HepG2 (cell line): ENCODE results near the gene RGS1. TPM values are rescaled to one million over a fixed set of nuclear protein-coding genes. Genes with fewer than 3 reads are reported as not detected.

Source experiments
- ATAC-seq: fragments of 200-7000 bp; cut with Tn5 transposase; 3 replicates; pipeline ENCODE4 v1.9.1; 2020; ENCODE audit warnings: mild to moderate bottlenecking, moderate library complexity
- BruUV-seq: library from RNA; stranded (reverse); fragments of 400-500 nt; replicated peaks from 2 replicates; lab custom pipeline; 2021; lab: Mats Ljungman, UMichigan
- CTCF ChIA-PET: fragments of 300-600 bp; formaldehyde crosslinking; extraction: SDS; loops from one replicate; lab custom pipeline; 2021; ENCODE audit warnings: low total read pairs, inconsistent platforms, low intra/inter-chr PET ratio; lab: Yijun Ruan, JAX
- POLR2A ChIA-PET: fragments of 350-600 bp; sonication (Branson Sonifier 250); formaldehyde crosslinking; loops from one replicate; lab custom pipeline; 2020; ENCODE audit warnings: antibody characterized with exemption, inconsistent platforms; lab: Yijun Ruan, JAX
- DNase-seq: peaks from one replicate; pipeline ENCODE4 v3.0.0-alpha.2; 2015; ENCODE audit warnings: low spot score
- FAIRE-seq: peaks from 3 replicates; lab custom pipeline; 2011; peaks lifted over from hg19 to GRCh38; lab: Jason Lieb, UNC
- H2AFZ ChIP-seq: one replicate; pipeline ENCODE4 v1.6.1; 2011; ENCODE audit warnings: low read length, inconsistent platforms
- H3K27ac ChIP-seq: fragments of 300-600 bp; 3 replicates; pipeline ENCODE4 v1.8.0; 2011; ENCODE audit warnings: mixed run types, mild to moderate bottlenecking, mixed read lengths, low read length, inconsistent platforms; ENCODE audit not compliant: insufficient read depth; ENCODE audit errors: extremely low read length
- H3K27me3 ChIP-seq, 2 experiments: fragments of 200-600 bp in 1 of 2; 2 replicates in 1 of 2; 3 replicates in 1 of 2; pipeline versions ENCODE4 v1.6.0 to v1.8.0; 2011; ENCODE audit warnings: low read length in 2 of 2, mild to moderate bottlenecking in 2 of 2, moderate library complexity in 2 of 2, inconsistent platforms in 1 of 2; ENCODE audit not compliant: insufficient read depth in 2 of 2, control insufficient read depth in 1 of 2
- H3K36me3 ChIP-seq, 2 experiments: fragments of 200-600 bp in 1 of 2; replicated peaks in 1 of 2; 2 replicates in 1 of 2; 3 replicates in 1 of 2; pipeline versions ENCODE4 v1.5.1 to v1.8.0; 2011; ENCODE audit warnings: low read length in 2 of 2, inconsistent platforms in 1 of 2; ENCODE audit not compliant: insufficient read depth in 2 of 2, control insufficient read depth in 1 of 2
- H3K4me1 ChIP-seq: 2 replicates; pipeline ENCODE4 v1.5.1; 2012; ENCODE audit warnings: low read length, inconsistent platforms; ENCODE audit not compliant: insufficient read depth
- H3K4me2 ChIP-seq: 2 replicates; pipeline ENCODE4 v1.6.0; 2011; ENCODE audit warnings: low read depth, low read length, inconsistent platforms
- H3K4me3 ChIP-seq, 3 experiments: fragments of 200-600 bp in 1 of 3; sonication (generic), shearing (Covaris generic) in 1 of 3; replicated peaks in 1 of 3; 2 replicates each; pipeline ENCODE4 v1.5.1; 2011 to 2016; ENCODE audit warnings: low read length in 3 of 3, inconsistent platforms in 2 of 3, low read depth in 2 of 3, mild to moderate bottlenecking in 2 of 3, control low read depth in 1 of 3, mixed read lengths in 1 of 3; ENCODE audit not compliant: insufficient read depth in 1 of 3
- H3K79me2 ChIP-seq: one replicate; pipeline ENCODE4 v1.6.1; 2011; ENCODE audit warnings: low read length, inconsistent platforms; ENCODE audit not compliant: insufficient read depth
- H3K9ac ChIP-seq: 2 replicates; pipeline ENCODE4 v1.6.0; 2011; ENCODE audit warnings: mild to moderate bottlenecking, low read depth, low read length, inconsistent platforms; ENCODE audit not compliant: insufficient read depth
- H3K9me3 ChIP-seq: 2 replicates; pipeline ENCODE4 v1.5.1; 2012; ENCODE audit warnings: mild to moderate bottlenecking, low read length
- H4K20me1 ChIP-seq: 2 replicates; pipeline ENCODE4 v1.6.0; 2011; ENCODE audit warnings: inconsistent platforms, mild to moderate bottlenecking, low read length, moderate library complexity; ENCODE audit not compliant: insufficient read depth
- HHEX ChIP-seq: IDR thresholded peaks from 2 replicates; pipeline ENCODE4 v1.6.1; 2016; ENCODE audit warnings: control low read depth
- LCORL ChIP-seq, 2 experiments: fragments of 450-650 bp in 1 of 2; sonication (generic) in 1 of 2; formaldehyde crosslinking in 1 of 2; IDR thresholded peaks; 2 replicates each; pipeline versions ENCODE4 v1.5.0 to v1.6.1; 2017 to 2020; ENCODE audit warnings: antibody characterized with exemption in 1 of 2, missing genetic modification reagents in 1 of 2
- RARG ChIP-seq: sonication (generic); formaldehyde crosslinking; IDR thresholded peaks from 2 replicates; pipeline ENCODE4 v1.4.0; 2020; ENCODE audit warnings: low read depth, mild to moderate bottlenecking, missing genetic modification reagents
- SMARCE1 ChIP-seq: fragments of 450-650 bp; IDR thresholded peaks from 2 replicates; pipeline ENCODE4 v1.6.1; 2017; ENCODE audit warnings: borderline replicate concordance
- SPEN ChIP-seq: sonication (generic); formaldehyde crosslinking; IDR thresholded peaks from 2 replicates; pipeline ENCODE4 v1.5.1; 2020; ENCODE audit warnings: low read depth, mild to moderate bottlenecking, missing genetic modification reagents
- TRIM24 ChIP-seq: sonication (generic); formaldehyde crosslinking; IDR thresholded peaks from 2 replicates; pipeline ENCODE4 v1.8.0; 2022; ENCODE audit warnings: mild to moderate bottlenecking, missing genetic modification reagents
- WGBS: methylation state at CpG from one replicate; pipeline ENCODE4 v1.1.6; 2017; ENCODE audit warnings: low lambda C conversion rate; 5-methylcytosine and 5-hydroxymethylcytosine counted together
- in situ Hi-C: cut with HindIII; loops from 2 replicates; pipeline ENCODE4 v1.10.0; 2017; ENCODE audit warnings: low pct_unique_long_range_greater_than_20kb; ENCODE audit not compliant: extremely low pct_ligation_motif_present
- intact Hi-C: fragments of 100-400 bp; cut with micrococcal nuclease; formaldehyde crosslinking; loops from one replicate; pipeline ENCODE4 v1.10.0; 2022; ENCODE audit not compliant: unreplicated experiment
- polyA plus RNA-seq, 8 experiments: library from polyadenylated mRNA; depleted of rRNA in 3 of 8; stranded (reverse) in 7 of 8; unstranded in 1 of 8; fragments of >200 nt; fragmentation: Illumina TruSeq in 4 of 8; extraction: Trizol in 4 of 8; gene quantifications; 2 replicates each; pipeline versions ENCODE4 v1.2.1 to v1.2.3, GENCODE V29; 2011 to 2016; ENCODE audit warnings: low read depth in 4 of 8, missing spikeins in 1 of 8, mixed read lengths in 1 of 8; ENCODE audit not compliant: insufficient read depth in 1 of 8
- total RNA-seq, 5 experiments: library from RNA; depleted of rRNA; stranded (reverse); fragments of >200 nt; fragmentation: Illumina TruSeq; extraction: Trizol; gene quantifications; 2 replicates each; pipeline ENCODE4 v1.2.3, GENCODE V29; 2016; ENCODE audit warnings: low read depth in 1 of 5
- TF ChIP-seq, protein P1 (sequence below): sonication (generic); formaldehyde crosslinking; IDR thresholded peaks from 2 replicates; pipeline ENCODE4 v1.4.0; 2020; ENCODE audit warnings: missing genetic modification reagents
- TF ChIP-seq, protein P2 (sequence below): sonication (generic); formaldehyde crosslinking; IDR thresholded peaks from 2 replicates; pipeline ENCODE4 v1.5.0; 2020; ENCODE audit warnings: missing genetic modification reagents

RGS1 gene
- total and polyA plus RNA-seq, 2 of the 13 experiments (the other 11 are each of a cell fraction or from before 2014, with no cell fraction given): not detected

DNA sequence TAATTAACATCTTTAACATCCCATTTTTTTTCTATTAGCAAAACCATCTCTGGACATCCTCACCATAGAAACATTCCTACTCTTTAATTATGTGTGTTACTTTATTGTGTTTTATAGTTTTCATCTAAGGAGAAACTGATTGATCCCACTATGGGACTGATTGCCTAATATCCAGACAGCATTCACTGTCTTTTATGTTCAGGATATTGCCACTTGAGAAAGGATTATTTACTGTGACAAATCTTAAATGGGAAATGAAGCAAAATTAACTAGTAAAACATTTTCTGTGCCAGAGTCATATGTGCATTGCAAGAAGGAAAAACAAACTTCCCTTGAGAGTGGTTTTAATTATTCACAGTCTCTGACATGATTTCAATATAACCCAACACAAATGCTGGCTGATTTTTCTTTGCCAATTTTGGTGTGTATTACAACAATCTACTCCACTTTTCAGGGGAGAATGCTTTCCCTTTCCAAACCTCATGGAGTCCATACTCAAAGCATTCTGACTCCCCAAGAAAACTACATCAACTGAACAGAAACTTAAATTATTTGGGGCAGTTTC is 44.6 kb downstream of the RGS1 start (continued):
- TF ChIP-seq RARG (CRISPR knock-in tag): no peak
- TF ChIP-seq HHEX: no peak
- TF ChIP-seq SMARCE1: no peak
- no peak for TF ChIP-seq TRIM24 (CRISPR knock-in tag)
- TF ChIP-seq, protein P1, sequence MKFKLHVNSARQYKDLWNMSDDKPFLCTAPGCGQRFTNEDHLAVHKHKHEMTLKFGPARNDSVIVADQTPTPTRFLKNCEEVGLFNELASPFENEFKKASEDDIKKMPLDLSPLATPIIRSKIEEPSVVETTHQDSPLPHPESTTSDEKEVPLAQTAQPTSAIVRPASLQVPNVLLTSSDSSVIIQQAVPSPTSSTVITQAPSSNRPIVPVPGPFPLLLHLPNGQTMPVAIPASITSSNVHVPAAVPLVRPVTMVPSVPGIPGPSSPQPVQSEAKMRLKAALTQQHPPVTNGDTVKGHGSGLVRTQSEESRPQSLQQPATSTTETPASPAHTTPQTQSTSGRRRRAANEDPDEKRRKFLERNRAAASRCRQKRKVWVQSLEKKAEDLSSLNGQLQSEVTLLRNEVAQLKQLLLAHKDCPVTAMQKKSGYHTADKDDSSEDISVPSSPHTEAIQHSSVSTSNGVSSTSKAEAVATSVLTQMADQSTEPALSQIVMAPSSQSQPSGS: no peak
- no peak for TF ChIP-seq SPEN (CRISPR knock-in tag)
- TF ChIP-seq, protein P2, sequence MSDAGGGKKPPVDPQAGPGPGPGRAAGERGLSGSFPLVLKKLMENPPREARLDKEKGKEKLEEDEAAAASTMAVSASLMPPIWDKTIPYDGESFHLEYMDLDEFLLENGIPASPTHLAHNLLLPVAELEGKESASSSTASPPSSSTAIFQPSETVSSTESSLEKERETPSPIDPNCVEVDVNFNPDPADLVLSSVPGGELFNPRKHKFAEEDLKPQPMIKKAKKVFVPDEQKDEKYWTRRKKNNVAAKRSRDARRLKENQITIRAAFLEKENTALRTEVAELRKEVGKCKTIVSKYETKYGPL: no peak

DNA sequence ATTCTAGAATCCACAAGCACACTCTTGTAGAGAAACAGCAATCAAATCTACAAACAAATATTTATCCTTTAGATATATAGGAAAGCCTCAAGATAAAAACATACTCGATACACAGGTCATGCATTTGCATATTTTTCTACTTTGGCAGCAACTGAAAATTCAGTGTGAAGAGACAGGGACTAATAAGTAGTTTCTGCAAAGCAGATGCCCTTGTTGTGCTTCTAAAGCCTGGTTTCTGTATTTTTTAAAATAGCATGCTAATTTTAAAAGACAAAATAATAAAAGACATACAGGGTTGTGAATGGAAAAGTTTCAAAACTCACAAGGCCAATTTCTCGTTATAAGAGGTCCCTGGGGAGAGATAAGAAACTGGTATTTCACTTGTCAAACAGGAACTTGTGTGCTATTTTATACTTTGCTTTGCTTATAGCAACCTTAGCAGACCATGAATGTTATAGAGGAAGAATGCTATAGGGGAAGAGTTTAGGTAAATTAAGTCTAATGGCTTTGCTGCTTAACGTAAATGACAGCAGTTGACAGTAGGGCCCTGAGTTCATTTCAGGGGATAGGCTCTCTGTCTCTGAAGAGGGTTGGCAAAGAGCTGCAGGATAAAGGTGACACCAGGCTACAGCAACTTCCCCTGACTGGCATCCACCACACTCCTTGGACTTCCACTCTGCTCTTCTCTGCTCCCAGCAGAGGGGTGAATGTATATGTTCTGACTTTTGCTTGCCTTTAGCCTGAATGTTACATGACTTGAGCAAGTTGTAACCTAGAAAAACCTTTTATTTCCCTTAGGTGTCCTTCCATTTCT is 51.0 kb downstream of the RGS1 start:
- ChIA-PET CTCF (no interaction called here), POLR2A (no interaction called here)

More for the DNA sequence above, 51.0 kb downstream of the RGS1 start:
- no peak overlapping the region for H2AFZ ChIP-seq
- H3K9me3 ChIP-seq: no peaks in the 10 kb centered on the region
- in situ Hi-C loops (no loop called here), intact Hi-C loops (no loop called here)
- H3K36me3 ChIP-seq: no peaks in the 10 kb centered on the region
- H3K4me2 ChIP-seq: no peak overlapping the region
- H3K9ac ChIP-seq: no peak overlapping the region
- peaks cover 13% of the 10 kb centered on the region for H3K4me1 ChIP-seq
- DNase-seq (no peak), ATAC-seq (no peak), FAIRE-seq (no peak)
- H3K4me3 ChIP-seq: no peak overlapping the region
- H3K27me3 ChIP-seq: no peaks in the 10 kb centered on the region
- no peaks in the 10 kb centered on the region for H4K20me1 ChIP-seq
- H3K27ac ChIP-seq: no peak overlapping the region
- 38% methylated on average over 3 of the region's 3 CpGs for WGBS
- H3K79me2 ChIP-seq: no peaks in the 10 kb centered on the region
- TF ChIP-seq LCORL (IDR thresholded peaks at IDR 0.05): no peak
- TF ChIP-seq LCORL (CRISPR knock-in tag; IDR thresholded peaks at IDR 0.05): no peak
- no TSS peak for BruUV-seq
